Stimulated activated CD8-positive, alpha-beta memory T cell treated with anti-CD3 and anti-CD28 coated beads, Interleukin-4, amount 100 ng/mL, for 24 hours (primary cell): Measurements from ENCODE around the gene SULT1A1.
A peak's percentile ranks its signal among the peaks of the same experiment; 100 is the strongest.
"Not testable (repeated sequence)": the region's sequence is repeated elsewhere in the genome, so short reads cannot be mapped to it uniquely, and the experiment has no call there.

Experiments used
- DNase-seq: peaks from one replicate; pipeline ENCODE4 v3.0.0-alpha.2; 2020; ENCODE audit warnings: low read depth

The SULT1A1 gene

DNA sequence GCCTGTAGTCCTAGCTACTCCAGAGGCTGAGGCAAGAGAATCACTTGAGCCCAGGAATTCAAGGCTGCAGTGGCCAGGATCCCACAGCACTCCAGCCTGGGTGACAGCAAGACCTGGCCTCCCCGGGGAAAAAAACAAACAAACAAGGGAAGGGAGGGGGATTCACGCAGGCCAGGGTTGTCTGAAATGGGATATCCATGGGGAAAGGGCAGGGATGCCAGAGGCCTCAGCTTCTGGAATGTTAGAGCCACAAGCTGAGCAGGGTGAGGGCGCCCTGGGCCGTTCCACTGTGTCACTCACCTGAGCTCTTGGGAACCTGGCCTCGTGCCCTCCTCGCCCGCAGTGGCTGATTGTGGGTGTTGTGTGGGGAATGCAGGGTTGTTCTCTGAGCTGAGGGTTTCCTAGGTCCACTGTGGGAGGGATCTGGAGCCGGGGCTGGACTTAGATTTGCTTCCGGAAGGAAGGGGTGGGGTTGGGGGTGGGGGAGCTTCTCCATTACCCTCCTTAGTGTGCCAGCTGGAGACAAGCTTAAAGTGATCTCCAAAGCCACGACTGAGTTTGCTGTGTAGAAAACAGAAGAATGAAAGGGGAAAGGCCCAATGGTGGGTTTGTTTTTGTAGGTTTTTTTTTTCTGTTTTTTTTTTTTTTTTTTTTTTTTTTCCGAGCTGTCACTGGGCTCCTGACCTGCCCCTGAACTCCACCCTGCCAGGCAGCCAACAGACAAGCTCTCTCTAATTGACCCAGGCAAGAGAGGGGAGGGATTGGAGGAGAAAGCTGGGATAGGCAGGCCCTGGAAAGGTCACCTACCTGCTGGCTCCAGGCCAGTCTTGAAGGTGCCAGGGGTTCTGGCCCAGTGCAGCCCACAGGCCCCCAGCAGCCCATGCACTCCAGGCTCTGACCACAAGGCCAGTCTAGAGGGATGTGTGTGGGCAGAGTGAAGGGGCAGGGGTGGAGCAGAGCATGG is at the start of gene SULT1A1:
SULT1A1 (minus strand) TSS at position 414 of the 964 bp plus-strand sequence. CDS start 1,189 bp downstream, outside the sequence.
- no peak for DNase-seq

DNA sequence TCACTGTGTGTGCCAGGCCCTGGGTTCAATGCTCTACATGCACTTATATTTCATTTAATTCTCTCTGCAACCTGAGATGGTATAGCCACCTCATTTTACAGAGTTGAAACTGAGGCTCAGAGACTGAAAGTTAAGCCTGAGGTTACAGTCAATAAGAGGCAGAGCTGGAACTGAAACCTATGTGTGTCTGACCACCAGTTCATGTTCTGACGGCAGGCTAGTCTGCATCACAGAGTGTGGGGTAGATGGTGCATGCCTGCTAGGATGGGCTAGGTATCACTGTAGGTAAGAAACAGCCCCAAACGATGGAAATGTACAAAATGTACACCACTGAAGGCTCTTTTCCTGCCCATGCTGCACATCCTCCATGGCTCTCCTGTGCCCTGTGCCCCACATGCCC is 30.1 kb upstream of the SULT1A1 start:
- DNase-seq, result not testable (repeated sequence)

DNA sequence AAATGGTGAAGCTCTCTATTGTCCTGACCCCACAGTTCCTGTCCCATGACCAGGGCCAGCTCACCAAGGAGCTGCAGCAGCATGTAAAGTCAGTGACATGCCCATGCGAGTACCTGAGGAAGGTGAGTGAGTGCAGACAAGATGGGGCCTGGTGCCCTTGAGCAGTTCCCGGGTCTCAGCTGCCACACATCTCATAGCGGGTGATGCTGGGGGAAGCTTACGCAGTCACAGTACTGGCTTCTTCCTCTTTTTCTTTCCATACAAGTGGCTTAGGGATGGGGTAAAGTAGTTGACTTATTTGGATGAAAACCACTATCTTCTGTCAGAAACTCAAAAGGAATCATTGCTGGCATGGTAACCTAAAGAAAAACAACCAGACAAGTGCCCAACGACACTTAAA is 28.5 kb upstream of the SULT1A1 start:
- not testable (repeated sequence) for DNase-seq

DNA sequence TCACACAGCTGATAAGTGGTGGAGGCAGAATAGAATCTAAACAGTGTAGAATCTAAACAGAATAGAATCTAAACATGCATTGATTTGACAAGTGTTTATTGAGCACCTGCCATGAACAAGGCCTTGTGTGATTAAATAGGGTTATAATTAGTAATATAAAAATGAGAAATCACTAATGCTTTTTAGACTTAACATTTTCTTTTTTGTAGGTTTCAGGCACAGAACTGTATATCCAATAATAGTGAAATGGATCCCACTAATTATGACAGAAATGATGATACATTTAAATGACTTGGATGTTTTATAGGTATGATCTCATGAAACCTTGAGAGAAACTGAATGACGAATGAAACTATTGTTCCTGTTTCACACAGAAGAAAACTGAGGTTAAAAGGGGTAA is 27.9 kb upstream of the SULT1A1 start, which contains the start of gene NPIPB8:
NPIPB8 (plus strand) TSS at position 301 of the 400 bp plus-strand sequence. CDS start 296 bp downstream, outside the sequence.
- not testable (repeated sequence) for DNase-seq

DNA sequence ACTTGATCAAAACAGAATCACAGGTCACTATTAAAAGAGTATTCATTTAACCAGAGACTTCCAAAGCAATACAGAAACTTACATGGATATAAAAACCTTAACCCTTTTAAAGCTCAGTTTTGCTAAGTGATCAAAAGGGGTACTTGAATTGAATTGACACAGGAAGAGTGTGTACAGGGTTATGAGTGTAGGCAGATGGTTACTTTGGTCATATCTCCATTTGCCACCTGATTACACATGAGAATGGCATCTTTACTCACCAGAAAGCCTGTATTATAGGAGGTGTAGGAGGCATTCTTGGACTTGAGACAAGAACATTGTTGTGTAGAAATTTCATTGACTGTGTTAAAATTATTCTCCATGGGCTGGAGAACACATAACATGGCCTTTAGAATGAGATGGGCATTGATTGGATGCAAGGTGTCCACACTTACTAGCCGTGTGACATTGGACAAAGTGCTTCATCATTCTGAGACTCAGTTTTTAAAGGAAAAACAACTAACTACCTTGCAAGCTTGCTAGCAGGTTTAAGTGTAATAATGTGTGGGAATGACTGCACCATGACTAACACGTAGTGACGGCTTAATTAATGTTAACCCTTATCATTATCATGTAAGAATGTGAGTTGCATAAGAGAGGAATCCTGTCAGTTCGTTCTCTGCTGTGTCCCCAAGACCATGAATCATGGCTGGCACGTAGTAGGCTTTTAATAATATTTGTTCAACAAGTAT is 26.4 kb upstream of the SULT1A1 start:
- not testable (repeated sequence) for DNase-seq

DNA sequence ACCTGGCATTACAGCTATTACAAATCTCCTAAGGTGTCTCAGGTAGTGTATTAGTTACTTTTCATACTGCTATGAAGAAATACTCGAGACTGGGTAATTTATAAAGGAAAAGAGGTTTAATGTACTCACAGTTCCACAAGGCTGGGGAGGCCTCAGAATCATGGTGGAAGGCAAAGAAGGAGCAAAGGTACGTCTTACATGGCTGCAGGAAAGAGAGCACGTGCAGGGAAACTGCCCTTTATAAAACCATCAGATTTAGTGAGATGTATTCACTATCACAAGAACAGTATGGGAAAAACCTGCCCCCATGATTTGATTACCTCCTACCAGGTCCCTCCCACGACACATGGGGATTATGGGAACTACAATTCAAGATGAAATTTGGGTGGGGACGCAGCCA is 21.1 kb upstream of the SULT1A1 start:
- DNase-seq, result not testable (repeated sequence)

DNA sequence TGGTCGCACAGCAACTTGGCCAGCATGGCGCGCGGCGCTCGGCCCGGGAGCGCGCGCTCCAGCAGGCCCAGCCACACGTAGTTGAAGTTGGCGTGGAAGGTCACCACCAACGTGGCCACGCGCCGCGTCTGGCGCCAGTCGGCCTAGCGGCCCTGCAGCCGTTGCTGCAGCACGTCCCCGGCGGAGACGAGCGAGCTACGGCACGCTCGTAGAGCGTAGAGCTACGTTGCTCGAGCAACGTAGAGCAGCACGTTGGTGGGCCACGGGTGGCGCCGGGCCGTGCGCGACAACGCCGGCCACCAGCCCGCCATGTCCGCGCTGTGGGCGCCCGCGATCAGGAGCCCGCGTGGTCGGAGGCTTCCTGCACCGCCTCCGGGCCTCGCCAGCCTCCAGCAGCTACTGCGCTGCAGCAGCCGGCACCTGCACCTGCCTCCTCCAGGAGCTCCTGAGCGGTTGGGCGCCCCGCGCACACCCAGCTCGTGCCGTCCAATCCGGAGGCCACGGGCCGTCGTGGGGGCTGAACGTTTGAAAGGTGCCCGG is 13.4 kb upstream of the SULT1A1 start:
- peak; percentile 52 for DNase-seq

DNA sequence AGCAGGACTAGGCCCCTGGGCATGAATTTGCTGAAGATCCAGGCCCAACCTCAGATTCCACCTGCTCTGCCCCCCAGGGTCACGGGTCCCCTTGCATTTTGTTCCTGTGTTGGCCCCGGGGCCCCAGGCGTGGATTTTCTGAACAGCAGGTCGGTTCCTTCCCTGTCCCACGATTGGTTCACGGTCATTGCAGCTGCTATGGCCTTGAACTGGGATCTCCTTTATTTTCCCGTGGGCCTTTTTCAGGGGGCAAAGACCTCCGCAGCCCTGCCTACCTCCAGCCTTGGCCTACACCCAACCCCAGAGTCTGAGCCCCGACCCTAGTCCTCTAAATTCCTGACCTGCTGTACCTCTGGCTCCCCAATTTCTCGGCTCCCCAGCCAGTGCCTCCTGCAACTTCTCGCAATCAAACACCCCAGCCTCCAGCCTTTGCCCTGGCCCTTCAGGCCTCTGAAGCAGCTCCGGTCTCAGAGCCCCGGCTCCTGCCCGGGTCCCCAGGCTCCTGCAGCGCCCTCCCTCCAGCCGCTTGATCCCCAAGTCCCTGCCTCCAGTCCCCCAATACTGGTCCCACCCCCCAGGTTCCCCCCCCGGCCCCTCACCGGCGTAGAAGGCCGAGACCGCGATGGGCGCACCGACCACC is 12.8 kb upstream of the SULT1A1 start:
- DNase-seq, result not testable (repeated sequence)

DNA sequence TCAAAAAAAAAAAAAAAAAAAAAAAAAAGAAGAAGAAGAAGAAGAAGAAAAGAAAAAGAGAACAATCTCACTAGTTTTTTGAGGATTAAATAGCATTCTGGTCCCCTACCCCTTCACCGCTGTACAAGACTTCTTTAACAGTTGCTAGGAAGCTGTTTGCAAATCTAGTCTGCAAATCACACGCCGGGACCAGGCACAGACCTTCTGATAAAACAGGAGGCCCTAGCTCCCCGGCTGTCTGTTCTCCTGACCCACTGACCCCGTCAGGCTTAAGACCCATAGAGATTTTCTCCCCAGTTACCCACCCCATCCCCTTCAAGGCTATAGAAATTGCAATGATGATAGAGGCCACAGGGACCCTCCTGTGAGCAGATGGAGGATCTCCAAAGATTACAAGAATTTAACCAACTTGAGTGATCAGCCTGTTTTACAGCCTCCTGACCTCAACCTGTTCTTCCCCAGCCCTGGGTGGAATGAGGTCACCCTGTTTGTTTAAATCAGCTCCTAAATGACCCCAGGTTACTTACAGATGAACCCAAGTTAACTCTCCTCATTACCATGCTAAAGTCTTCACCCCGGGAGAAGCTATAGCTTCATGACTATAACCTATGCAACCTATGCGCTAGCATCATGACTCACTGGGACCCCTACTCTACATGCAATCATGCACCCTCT is 11.8 kb upstream of the SULT1A1 start:
- DNase-seq, result no peak

DNA sequence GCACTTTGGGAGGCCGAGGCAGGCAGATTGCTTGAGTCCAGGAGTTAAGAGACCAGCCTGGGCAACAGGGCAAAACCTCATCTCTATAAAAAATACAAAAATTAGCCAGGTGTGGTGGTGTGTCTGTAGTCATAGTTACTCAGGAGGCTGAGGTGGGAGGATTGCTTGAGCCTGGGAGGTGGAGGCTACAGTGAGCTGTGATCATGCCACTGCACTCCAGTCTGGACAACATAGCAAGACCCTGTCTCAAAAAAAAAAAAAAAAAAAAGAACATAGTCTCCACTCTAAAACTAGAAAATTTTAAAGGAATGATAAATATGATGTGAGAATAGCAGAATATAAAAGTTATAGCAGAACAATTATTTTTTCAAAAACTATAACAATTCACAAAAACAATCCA is 10.5 kb upstream of the SULT1A1 start:
- DNase-seq, result not testable (repeated sequence)

DNA sequence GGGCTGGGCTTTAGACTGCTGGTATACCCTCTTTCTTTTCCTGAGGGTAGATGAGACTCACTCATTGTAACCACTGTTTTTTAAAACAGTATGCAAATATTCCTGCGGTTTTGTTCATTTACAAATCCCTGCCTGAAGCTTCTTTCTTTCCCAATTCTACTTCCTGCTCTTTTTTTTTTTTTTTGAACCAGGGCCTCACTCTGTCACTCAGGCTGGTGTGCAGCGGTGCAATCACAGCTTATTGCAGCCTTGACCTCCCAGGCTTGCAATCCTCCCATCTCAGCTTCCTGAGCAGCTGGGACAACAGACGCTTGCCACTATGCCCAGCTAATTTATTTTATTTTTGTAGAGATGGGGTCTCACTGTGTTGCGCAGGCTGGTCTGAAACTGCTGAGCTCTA is 8.0 kb upstream of the SULT1A1 start:
- DNase-seq, result no peak

DNA sequence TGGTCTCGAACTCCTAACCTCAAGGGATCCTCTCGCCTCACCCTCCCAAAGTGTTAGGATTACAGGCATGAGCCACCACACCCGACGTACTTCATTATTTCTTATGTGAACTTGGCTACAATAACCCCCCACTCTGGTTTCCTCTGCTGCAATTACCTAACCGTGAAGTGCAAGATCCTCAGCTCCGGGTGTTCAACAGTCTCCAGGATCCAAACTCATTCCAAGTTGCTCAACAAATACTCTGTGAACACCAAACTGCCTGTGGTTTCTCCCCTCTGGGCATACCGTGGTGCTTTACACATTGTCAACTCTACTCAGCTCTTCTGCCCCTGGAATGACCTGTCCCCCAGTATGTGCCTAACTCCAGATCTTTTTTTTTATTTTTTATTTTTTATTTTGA is 6.8 kb upstream of the SULT1A1 start:
- DNase-seq, result no peak

DNA sequence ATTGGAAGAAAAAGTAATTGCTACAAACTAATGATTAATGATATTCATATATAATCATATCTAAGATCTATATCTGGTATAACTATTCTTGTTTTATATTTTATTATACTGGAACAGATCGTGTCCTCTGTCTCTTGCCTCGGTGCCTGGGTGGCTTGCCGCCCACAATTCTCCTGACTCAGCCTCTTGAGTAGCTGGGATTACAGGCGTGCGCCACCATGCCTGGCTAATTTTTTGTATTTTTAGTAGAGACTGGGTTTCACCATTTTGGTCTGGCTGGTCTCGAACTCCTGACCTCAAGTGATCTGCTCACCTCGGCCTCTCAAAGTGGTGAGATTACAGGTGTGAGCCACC is 6.4 kb upstream of the SULT1A1 start:
- not testable (repeated sequence) for DNase-seq

DNA sequence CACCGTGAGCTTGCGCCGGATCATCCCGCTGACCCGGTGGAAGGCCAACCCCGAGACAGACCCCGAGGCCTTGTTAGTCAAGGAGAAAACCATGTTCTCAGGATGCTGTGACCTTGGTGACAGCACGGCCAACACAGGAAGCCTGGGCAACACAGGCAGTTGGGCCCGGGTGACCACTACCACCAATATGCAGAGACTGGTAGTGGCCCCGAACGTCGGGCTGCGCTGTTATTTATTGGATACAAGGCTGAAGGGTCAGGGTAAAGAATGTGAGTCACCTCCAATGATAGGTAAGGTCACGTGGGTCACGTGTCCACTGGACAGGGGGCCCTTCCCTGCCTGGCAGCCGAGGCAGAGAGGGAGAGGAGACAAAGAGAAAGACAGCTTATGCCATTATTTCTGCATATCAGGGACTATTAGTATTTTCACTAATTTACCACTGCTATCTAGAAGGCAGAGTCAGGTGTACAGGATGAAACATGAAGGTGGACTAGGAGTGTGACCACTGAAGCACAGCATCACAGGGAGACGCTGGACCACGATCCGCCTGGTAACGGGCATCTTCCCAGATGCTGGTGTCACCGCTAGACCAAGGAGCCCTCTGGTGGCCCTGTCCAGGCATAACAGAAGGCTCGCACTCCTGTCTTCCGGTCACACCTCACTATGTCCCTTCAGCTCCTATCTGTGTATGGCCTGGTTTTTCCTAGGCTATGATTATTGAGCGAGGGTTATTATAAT is 5.8 kb upstream of the SULT1A1 start:
- DNase-seq, result not testable (repeated sequence)

DNA sequence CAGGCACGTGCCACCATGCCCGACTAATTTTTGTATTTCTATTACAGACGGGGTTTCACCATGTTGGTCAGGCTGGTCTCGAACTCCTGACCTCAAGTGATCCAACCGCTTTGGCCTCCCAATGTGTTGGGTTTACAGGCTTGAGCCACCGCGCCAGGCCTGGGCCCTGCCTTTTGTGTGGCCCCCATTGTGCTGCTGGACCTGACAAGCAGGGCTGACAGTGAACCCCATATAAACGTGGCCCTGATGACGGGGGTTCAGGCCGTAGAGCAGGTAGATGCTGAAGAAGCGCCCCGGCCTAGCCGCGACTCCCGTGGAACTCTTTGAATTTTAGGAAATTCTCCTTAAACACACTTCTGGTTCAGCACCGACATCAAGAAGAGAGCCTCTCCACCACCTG is 4.7 kb upstream of the SULT1A1 start:
- DNase-seq, result not testable (repeated sequence)

DNA sequence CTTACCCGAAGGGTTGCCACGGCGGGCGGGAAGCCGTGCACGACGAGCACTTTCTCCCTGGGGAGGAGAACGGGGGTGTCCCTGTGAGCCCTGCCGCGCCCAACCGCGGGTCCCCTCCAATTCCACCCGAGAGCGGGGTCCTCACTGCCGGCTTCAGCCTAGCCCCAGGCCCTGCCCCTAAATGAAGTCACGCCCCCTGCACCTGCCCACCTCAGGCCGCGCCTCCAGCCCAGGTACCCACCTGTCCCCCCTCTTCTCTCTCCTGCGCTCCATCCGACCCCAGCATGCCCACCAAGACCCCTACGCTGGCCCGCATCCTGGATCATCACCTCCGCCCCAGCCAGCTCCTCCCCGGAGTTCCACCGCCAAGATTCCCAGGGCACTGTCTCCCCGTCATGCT is 4.1 kb upstream of the SULT1A1 start:
- not testable (repeated sequence) for DNase-seq

DNA sequence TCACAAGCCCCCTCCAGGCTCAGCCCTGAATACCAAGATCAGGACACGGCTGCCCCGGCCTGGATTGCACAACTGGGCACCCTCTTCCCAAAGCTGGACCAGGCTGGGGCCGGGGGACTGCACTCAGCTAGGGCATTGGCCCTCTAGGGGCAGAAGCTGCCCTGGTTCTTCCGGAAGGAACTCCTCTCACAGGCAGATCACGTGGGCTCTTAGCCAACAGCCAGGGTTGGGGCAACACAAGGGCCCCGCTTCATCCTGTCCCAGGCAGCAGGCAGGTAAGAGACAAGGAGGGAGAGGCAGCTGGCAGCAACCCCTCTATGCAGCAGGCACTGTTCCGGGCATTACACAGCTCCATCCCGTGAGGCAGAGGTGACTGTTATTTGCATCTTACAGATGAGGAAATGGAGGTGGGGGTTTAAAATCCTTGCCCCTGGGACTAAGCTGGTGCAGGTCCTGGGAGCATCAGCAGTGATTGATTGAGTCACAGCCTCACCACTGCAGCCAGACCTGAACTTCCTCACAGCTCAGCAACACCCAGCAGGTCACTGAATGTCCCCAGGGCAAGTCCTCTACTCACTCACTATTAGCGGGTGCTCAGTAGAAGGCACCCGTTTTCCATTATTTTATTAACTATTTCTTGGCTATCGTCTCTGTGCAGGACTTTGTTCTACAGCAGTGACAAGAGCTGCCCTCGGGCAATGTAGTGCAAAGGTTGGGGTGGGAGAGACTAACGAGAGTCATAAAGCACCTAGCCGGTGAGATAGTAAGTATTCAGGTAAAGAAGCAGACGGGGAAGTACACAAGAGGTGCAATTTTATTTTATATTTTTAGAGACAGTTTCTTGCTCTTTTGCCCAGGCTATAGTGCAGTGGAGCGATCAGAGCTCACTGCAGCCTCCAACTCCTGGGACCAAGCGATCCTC is 2.8 kb upstream of the SULT1A1 start:
- DNase-seq, result not testable (repeated sequence)

DNA sequence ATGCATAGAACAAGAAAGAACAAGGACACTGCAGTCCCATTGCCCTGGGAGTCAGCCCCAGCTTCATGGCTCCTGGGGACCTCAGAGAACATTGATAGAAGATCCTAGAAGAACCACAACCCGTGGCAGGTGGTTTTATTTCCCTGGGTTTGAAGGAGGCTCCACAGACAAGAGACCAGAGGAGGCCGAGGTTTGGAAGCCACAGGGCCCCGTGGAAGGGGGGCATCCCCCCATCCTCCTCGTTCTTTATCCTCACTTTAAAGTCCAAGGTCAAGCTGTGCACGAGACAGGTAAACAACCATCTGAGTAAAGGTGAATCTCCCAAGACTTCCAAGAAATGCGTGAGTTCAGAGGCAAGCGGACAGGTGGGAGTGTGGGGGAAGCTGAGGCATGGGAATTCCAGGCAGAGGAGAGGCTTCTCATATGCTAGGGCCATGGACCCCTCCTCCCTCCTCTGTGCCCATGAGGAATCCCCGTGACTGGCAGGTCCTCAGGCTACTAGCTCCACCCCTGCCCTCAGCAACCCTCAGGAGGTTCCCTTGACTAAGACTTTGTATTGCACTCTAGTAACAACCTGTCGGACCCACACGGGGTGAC is 849 bp upstream of the SULT1A1 start:
- DNase-seq, result no peak
